ENCODE data around the gene TM4SF18. TPM values are rescaled to one million over a fixed set of nuclear protein-coding genes. Genes with fewer than 3 reads are reported as not detected.

Gene TM4SF18
- polyA plus RNA-seq, 1 donor (not counting 4 experiments of a cell fraction or from before 2014, with no cell fraction given), result not detected

DNA sequence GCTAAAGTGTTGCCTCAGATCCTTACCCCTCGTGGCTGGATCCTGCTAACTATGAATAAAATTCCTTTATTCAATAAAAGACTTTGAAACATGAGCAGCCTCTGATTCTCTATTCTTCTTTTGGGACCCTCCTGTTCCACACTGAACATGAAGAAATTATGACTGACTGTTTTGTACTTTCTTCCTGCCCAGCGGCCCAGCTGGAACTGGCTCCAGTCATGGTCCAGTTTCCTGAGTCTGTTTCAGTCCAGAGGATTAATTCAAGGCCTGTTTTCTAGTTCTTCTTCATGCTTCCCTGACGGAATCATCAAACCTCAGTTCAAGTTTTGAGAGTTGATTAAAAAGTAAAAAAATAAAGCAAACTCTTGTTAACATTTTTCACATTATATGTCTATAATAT is 59.2 kb downstream of the TM4SF18 start:
- Histone ChIP-seq H3K4me2 (ENCODE audit: control insufficient read depth, extremely low read depth, insufficient read depth, low read depth, low read length) (no peak overlapping the region), H3K9me1 (ENCODE audit: control insufficient read depth, extremely low read depth, insufficient read depth, low read length) (no peaks in the 10 kb centered on the region), H3K27me3 (ENCODE audit: control insufficient read depth, extremely low read depth, insufficient read depth, low read length) (no peaks in the 10 kb centered on the region), H3K9ac (ENCODE audit: control insufficient read depth, extremely low read depth, insufficient read depth, low read length) (no peak overlapping the region), H3K27ac (ENCODE audit: control insufficient read depth, insufficient read depth, low read length) (no peak overlapping the region), H2AFZ (ENCODE audit: control insufficient read depth, low read length) (no peak overlapping the region), H3K36me3 (ENCODE audit: control insufficient read depth in 2 of 2, extremely low read depth in 1 of 2, insufficient read depth in 2 of 2, low read length in 2 of 2) (no peaks in the 10 kb centered on the region), H3K9me3 (ENCODE audit: control insufficient read depth, low read depth, low read length) (no peaks in the 10 kb centered on the region), H3K79me2 (ENCODE audit: control insufficient read depth, insufficient read depth, low read length) (no peaks in the 10 kb centered on the region), H4K20me1 (ENCODE audit: control insufficient read depth, extremely low read depth, insufficient read depth, low read length) (no peaks in the 10 kb centered on the region), H3K4me1 (ENCODE audit: control insufficient read depth, extremely low read depth, insufficient read depth, low read length) (peaks cover 7% of the 10 kb centered on the region), H3K4me3 (ENCODE audit: control insufficient read depth in 2 of 3, extremely low read depth in 1 of 3, insufficient read depth in 2 of 3, low read depth in 1 of 3, low read length in 3 of 3) (no peak overlapping the region)
- no peak for DNase-seq (ENCODE audit: low read depth, low spot score)
- dilution Hi-C loops (cut with MboI; ENCODE audit: extremely low pct_ligation_motif_present, low sequenced_read_pairs), result no loop called here
- TF ChIP-seq, protein P1, sequence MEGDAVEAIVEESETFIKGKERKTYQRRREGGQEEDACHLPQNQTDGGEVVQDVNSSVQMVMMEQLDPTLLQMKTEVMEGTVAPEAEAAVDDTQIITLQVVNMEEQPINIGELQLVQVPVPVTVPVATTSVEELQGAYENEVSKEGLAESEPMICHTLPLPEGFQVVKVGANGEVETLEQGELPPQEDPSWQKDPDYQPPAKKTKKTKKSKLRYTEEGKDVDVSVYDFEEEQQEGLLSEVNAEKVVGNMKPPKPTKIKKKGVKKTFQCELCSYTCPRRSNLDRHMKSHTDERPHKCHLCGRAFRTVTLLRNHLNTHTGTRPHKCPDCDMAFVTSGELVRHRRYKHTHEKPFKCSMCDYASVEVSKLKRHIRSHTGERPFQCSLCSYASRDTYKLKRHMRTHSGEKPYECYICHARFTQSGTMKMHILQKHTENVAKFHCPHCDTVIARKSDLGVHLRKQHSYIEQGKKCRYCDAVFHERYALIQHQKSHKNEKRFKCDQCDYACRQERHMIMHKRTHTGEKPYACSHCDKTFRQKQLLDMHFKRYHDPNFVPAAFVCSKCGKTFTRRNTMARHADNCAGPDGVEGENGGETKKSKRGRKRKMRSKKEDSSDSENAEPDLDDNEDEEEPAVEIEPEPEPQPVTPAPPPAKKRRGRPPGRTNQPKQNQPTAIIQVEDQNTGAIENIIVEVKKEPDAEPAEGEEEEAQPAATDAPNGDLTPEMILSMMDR (optimal IDR thresholded peaks at IDR 0.05 in 1 of 3, IDR thresholded peaks at IDR 0.05 in 1 of 3, conservative IDR thresholded peaks at IDR 0.05 in 1 of 3; ENCODE audit: extremely low read depth in 1 of 3, insufficient read depth in 2 of 3, low read length in 3 of 3), result no peak
- TF ChIP-seq EZH2 (IDR thresholded peaks at IDR 0.05; ENCODE audit: low read length), result no peak
- FAIRE-seq, result no peak

DNA sequence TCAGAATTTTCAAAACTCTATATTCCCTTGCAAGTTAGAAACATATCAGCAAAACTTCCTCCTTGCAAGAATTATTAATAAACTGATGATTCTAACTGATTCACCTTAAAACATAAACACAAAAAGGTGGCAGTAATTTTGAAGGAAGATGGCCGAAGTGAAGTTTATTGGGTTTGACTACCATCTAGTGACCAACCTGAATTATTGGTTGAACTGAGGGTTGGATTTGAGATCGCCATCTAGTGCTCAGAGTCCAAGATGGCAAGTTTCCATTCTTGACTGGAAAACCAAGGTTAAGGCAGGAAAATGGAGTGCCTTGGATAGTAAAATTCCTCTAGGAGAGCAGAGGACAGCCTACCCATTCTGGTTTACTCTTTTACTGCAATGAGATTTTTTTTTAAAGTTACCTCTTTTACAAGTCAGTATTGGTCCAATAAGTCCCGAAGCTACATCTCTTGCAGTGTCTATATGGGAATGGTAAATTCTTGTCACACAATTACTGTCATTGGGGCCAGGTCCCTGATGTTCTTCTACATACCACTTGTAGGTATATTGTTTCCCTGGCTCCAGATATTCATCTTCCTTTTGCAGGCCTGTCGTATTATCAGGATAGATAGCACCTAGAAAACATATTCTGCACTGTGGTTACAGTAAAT is 60.2 kb downstream of the TM4SF18 start:
- FAIRE-seq, result peak; percentile 91
- Histone ChIP-seq H3K4me3 (ENCODE audit: control insufficient read depth in 2 of 3, extremely low read depth in 1 of 3, insufficient read depth in 2 of 3, low read depth in 1 of 3, low read length in 3 of 3) (no peak overlapping the region), H3K4me1 (ENCODE audit: control insufficient read depth, extremely low read depth, insufficient read depth, low read length) (peaks cover 7% of the 10 kb centered on the region), H3K4me2 (ENCODE audit: control insufficient read depth, extremely low read depth, insufficient read depth, low read depth, low read length) (no peak overlapping the region), H3K9ac (ENCODE audit: control insufficient read depth, extremely low read depth, insufficient read depth, low read length) (no peak overlapping the region), H3K79me2 (ENCODE audit: control insufficient read depth, insufficient read depth, low read length) (no peaks in the 10 kb centered on the region), H3K36me3 (ENCODE audit: control insufficient read depth in 2 of 2, extremely low read depth in 1 of 2, insufficient read depth in 2 of 2, low read length in 2 of 2) (no peaks in the 10 kb centered on the region), H3K9me1 (ENCODE audit: control insufficient read depth, extremely low read depth, insufficient read depth, low read length) (no peaks in the 10 kb centered on the region), H2AFZ (ENCODE audit: control insufficient read depth, low read length) (no peak overlapping the region), H4K20me1 (ENCODE audit: control insufficient read depth, extremely low read depth, insufficient read depth, low read length) (no peaks in the 10 kb centered on the region), H3K27ac (ENCODE audit: control insufficient read depth, insufficient read depth, low read length) (no peak overlapping the region), H3K27me3 (ENCODE audit: control insufficient read depth, extremely low read depth, insufficient read depth, low read length) (no peaks in the 10 kb centered on the region), H3K9me3 (ENCODE audit: control insufficient read depth, low read depth, low read length) (no peaks in the 10 kb centered on the region)
- dilution Hi-C loops (cut with MboI; ENCODE audit: extremely low pct_ligation_motif_present, low sequenced_read_pairs), result no loop called here
- TF ChIP-seq, protein P1 (optimal IDR thresholded peaks at IDR 0.05 in 1 of 3, IDR thresholded peaks at IDR 0.05 in 1 of 3, conservative IDR thresholded peaks at IDR 0.05 in 1 of 3; ENCODE audit: extremely low read depth in 1 of 3, insufficient read depth in 2 of 3, low read length in 3 of 3), result peak; percentile 78 to 93 (median 79)
- TF ChIP-seq EZH2 (IDR thresholded peaks at IDR 0.05; ENCODE audit: low read length), result no peak
- peak; percentile 35 for DNase-seq (ENCODE audit: low read depth, low spot score)
